Measurements from ENCODE around the gene RNF112.

DNA sequence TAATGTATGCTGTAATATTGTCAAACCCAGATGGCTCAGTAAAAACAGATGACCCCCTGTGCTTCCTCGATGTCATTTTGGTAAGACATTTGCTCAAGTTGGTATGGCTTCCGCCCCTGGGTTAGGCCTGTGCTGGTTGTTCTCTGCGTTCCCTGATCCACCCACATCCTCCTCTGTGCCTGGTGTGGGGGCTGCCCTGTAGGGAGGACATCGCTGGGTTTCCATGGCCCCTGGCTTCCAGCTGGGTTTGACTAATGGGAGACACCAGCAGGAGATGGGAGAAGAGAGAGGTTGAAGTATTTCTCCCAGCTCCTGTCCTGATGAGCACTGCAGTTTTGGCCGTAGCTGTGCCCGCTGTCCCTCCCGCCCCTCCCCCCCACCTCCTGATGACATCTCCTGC is 19.6 kb upstream of the RNF112 start:
- TF ChIP-seq, protein P1, sequence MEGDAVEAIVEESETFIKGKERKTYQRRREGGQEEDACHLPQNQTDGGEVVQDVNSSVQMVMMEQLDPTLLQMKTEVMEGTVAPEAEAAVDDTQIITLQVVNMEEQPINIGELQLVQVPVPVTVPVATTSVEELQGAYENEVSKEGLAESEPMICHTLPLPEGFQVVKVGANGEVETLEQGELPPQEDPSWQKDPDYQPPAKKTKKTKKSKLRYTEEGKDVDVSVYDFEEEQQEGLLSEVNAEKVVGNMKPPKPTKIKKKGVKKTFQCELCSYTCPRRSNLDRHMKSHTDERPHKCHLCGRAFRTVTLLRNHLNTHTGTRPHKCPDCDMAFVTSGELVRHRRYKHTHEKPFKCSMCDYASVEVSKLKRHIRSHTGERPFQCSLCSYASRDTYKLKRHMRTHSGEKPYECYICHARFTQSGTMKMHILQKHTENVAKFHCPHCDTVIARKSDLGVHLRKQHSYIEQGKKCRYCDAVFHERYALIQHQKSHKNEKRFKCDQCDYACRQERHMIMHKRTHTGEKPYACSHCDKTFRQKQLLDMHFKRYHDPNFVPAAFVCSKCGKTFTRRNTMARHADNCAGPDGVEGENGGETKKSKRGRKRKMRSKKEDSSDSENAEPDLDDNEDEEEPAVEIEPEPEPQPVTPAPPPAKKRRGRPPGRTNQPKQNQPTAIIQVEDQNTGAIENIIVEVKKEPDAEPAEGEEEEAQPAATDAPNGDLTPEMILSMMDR (conservative IDR thresholded peaks at IDR 0.05; ENCODE audit: low read depth, low read length) = no peak
- no peak for TF ChIP-seq EZH2 (IDR thresholded peaks at IDR 0.05; ENCODE audit: low read length, unreplicated experiment)
- no peak for TF ChIP-seq EZH2phosphoT487 (IDR thresholded peaks at IDR 0.05; ENCODE audit: borderline replicate concordance, low read length)
